Measurements from ENCODE around the gene MPPED2.

Gene MPPED2

DNA sequence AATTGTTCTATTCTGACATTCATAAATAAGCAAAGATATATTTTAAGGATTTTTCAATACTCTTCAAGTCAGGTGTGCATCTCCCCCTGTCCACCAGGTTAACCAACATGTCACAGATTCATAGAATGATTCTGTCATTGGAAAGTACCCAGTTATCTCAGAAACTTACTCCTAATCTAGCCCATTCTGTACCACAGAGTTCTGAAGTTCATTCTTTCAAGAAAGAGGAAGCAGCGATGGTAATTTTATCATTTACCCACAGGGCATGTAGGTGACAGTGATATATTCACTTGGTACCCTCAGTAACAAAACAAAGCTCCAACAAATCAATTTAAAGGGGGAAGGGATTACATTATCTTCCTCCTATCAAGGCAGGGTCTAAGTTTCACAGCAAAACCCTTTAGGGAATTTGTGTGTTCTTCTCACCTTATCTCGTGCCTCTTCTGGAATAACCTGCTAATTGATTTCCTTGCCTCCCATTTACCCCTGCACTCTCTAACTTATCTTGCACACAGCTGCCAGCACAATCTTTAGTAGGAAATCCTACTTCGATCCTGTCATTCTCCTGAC lies 19.0 kb upstream of the MPPED2 start:
- Histone ChIP-seq H3K27me3 (ENCODE audit: insufficient read depth, low read length, poor library complexity) (no peaks in the 10 kb centered on the region), H3K4me3 (ENCODE audit: low read depth in 1 of 2, low read length in 2 of 2) (no peak overlapping the region), H3K27ac (ENCODE audit: low read length) (no peak overlapping the region), H3K36me3 (ENCODE audit: insufficient read depth, low read length) (no peaks in the 10 kb centered on the region), H3K9ac (ENCODE audit: low read depth, low read length) (no peak overlapping the region), H3K79me2 (ENCODE audit: insufficient read depth, low read length) (no peaks in the 10 kb centered on the region), H3K4me1 (ENCODE audit: insufficient read depth, low read length) (no peaks in the 10 kb centered on the region), H3K4me2 (ENCODE audit: insufficient read depth, low read length) (no peak overlapping the region), H3K9me3 (ENCODE audit: insufficient read depth, low read length, severe bottlenecking) (no peaks in the 10 kb centered on the region), H2AFZ (ENCODE audit: low read depth, low read length) (no peak overlapping the region), H4K20me1 (ENCODE audit: insufficient read depth, low read length) (no peaks in the 10 kb centered on the region)
- ATAC-seq (ENCODE audit: insufficient read depth, low read depth) (no peak), DNase-seq (no peak)
- TF ChIP-seq, protein P1, sequence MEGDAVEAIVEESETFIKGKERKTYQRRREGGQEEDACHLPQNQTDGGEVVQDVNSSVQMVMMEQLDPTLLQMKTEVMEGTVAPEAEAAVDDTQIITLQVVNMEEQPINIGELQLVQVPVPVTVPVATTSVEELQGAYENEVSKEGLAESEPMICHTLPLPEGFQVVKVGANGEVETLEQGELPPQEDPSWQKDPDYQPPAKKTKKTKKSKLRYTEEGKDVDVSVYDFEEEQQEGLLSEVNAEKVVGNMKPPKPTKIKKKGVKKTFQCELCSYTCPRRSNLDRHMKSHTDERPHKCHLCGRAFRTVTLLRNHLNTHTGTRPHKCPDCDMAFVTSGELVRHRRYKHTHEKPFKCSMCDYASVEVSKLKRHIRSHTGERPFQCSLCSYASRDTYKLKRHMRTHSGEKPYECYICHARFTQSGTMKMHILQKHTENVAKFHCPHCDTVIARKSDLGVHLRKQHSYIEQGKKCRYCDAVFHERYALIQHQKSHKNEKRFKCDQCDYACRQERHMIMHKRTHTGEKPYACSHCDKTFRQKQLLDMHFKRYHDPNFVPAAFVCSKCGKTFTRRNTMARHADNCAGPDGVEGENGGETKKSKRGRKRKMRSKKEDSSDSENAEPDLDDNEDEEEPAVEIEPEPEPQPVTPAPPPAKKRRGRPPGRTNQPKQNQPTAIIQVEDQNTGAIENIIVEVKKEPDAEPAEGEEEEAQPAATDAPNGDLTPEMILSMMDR (IDR thresholded peaks at IDR 0.05; ENCODE audit: borderline replicate concordance, extremely low read depth, low read length, poor library complexity, severe bottlenecking): no peak

DNA sequence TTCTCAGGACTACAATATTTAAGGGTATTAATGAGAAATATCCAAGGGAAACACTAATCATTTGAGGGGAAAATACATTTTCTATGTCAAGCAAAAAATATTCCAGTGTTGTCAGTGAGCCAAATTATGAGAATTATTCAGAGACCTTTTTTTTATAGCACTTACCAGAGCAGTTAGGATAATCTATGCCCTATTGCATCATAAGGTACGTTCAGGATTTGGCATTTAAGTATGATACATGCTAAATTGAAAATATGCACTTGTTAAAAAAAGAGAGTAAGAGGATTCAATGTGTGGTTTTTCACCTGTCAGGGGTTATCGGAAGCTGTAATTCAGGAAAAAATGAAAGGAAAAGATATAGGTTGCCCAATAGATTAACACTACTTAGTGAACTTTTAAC lies 17.2 kb upstream of the MPPED2 start:
- no peaks in the 10 kb centered on the region for H3K4me1 ChIP-seq (ENCODE audit: insufficient read depth, low read length)
- no peaks in the 10 kb centered on the region for H3K27me3 ChIP-seq (ENCODE audit: insufficient read depth, low read length, poor library complexity)
- H3K9ac ChIP-seq (ENCODE audit: low read depth, low read length): no peak overlapping the region
- TF ChIP-seq EZH2 (IDR thresholded peaks at IDR 0.05; ENCODE audit: borderline replicate concordance, low read depth, low read length, severe bottlenecking): no peak
- TF ChIP-seq, protein P1 (IDR thresholded peaks at IDR 0.05; ENCODE audit: borderline replicate concordance, extremely low read depth, low read length, poor library complexity, severe bottlenecking): no peak
- no peaks in the 10 kb centered on the region for H4K20me1 ChIP-seq (ENCODE audit: insufficient read depth, low read length)
- no peak overlapping the region for H3K4me2 ChIP-seq (ENCODE audit: insufficient read depth, low read length)
- no peaks in the 10 kb centered on the region for H3K9me3 ChIP-seq (ENCODE audit: insufficient read depth, low read length, severe bottlenecking)
- ATAC-seq (ENCODE audit: insufficient read depth, low read depth) (no peak), DNase-seq (no peak)
- H3K27ac ChIP-seq (ENCODE audit: low read length): no peak overlapping the region
- H3K4me3 ChIP-seq (ENCODE audit: low read depth in 1 of 2, low read length in 2 of 2): no peak overlapping the region
- H3K79me2 ChIP-seq (ENCODE audit: insufficient read depth, low read length): no peaks in the 10 kb centered on the region
- H3K36me3 ChIP-seq (ENCODE audit: insufficient read depth, low read length): no peaks in the 10 kb centered on the region
- H2AFZ ChIP-seq (ENCODE audit: low read depth, low read length): no peak overlapping the region

DNA sequence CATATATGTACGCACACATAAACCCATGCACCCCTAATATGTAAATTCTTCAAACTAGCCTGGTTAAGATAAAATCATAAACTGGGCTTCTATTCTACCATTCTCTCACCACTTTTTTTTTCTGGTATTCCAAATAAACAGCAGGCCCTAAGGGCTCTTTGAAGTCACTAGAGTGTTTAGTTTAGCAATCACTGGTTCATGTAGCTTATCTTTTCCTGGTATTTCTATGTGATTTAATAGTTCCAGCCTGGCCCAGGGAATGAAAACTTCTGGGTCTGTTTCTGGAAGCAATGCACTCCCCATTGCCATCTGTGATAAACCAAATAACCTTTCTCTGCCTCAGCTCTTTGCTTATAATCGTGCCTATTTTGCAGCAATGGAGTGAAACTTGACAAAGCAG lies 10.7 kb upstream of the MPPED2 start:
- Histone ChIP-seq H3K36me3 (ENCODE audit: insufficient read depth, low read length) (no peaks in the 10 kb centered on the region), H3K9me3 (ENCODE audit: insufficient read depth, low read length, severe bottlenecking) (no peaks in the 10 kb centered on the region), H3K9ac (ENCODE audit: low read depth, low read length) (no peak overlapping the region), H3K27ac (ENCODE audit: low read length) (no peak overlapping the region), H3K4me1 (ENCODE audit: insufficient read depth, low read length) (no peaks in the 10 kb centered on the region), H4K20me1 (ENCODE audit: insufficient read depth, low read length) (no peaks in the 10 kb centered on the region), H3K4me3 (ENCODE audit: low read depth in 1 of 2, low read length in 2 of 2) (no peak overlapping the region), H3K79me2 (ENCODE audit: insufficient read depth, low read length) (no peaks in the 10 kb centered on the region), H3K27me3 (ENCODE audit: insufficient read depth, low read length, poor library complexity) (no peaks in the 10 kb centered on the region), H3K4me2 (ENCODE audit: insufficient read depth, low read length) (no peak overlapping the region), H2AFZ (ENCODE audit: low read depth, low read length) (no peak overlapping the region)
- DNase-seq (no peak), ATAC-seq (ENCODE audit: insufficient read depth, low read depth) (no peak)
- no peak for TF ChIP-seq EZH2 (IDR thresholded peaks at IDR 0.05; ENCODE audit: borderline replicate concordance, low read depth, low read length, severe bottlenecking)
- TF ChIP-seq, protein P1 (IDR thresholded peaks at IDR 0.05; ENCODE audit: borderline replicate concordance, extremely low read depth, low read length, poor library complexity, severe bottlenecking): no peak

DNA sequence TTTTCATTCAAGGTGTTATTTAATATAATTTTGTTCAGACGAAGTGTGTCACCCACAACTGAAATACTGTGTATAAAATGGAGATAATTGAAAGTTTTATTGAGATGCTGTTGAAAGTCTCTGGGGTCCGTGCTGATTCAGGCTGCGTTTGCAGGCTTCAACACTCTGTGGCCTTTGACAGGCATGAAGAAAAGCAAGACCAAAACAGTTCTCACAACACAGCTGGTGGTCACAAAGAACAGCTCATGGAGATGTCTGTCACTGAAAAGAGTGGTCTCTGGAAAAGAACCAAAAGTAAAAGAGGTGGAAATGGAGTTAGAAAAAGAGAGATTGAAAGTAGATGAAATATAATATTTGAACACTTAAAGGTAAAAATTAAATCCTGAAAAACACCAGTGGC lies 9.8 kb upstream of the MPPED2 start:
- Histone ChIP-seq H2AFZ (ENCODE audit: low read depth, low read length) (no peak overlapping the region), H3K9me3 (ENCODE audit: insufficient read depth, low read length, severe bottlenecking) (no peaks in the 10 kb centered on the region), H3K79me2 (ENCODE audit: insufficient read depth, low read length) (no peaks in the 10 kb centered on the region), H3K27ac (ENCODE audit: low read length) (no peak overlapping the region), H3K4me3 (ENCODE audit: low read depth in 1 of 2, low read length in 2 of 2) (no peak overlapping the region), H3K27me3 (ENCODE audit: insufficient read depth, low read length, poor library complexity) (no peaks in the 10 kb centered on the region), H3K36me3 (ENCODE audit: insufficient read depth, low read length) (no peaks in the 10 kb centered on the region), H3K9ac (ENCODE audit: low read depth, low read length) (no peak overlapping the region), H4K20me1 (ENCODE audit: insufficient read depth, low read length) (no peaks in the 10 kb centered on the region), H3K4me1 (ENCODE audit: insufficient read depth, low read length) (no peaks in the 10 kb centered on the region), H3K4me2 (ENCODE audit: insufficient read depth, low read length) (no peak overlapping the region)
- ATAC-seq (ENCODE audit: insufficient read depth, low read depth): no peak
- no peak for TF ChIP-seq EZH2 (IDR thresholded peaks at IDR 0.05; ENCODE audit: borderline replicate concordance, low read depth, low read length, severe bottlenecking)
- TF ChIP-seq, protein P1 (IDR thresholded peaks at IDR 0.05; ENCODE audit: borderline replicate concordance, extremely low read depth, low read length, poor library complexity, severe bottlenecking): no peak
- no peak for DNase-seq

Measured in DND-41 (cell line).